ENCODE measurements around the gene IRF8.
"Not testable (repeated sequence)": the region's sequence is repeated elsewhere in the genome, so short reads cannot be mapped to it uniquely, and the experiment has no call there.

IRF8 gene

GRCh38 chr16:85894266-85894665 lies 4.7 kb upstream of the IRF8 start:
- DNase-seq (ENCODE audit: low spot score): no peak

GRCh38 chr16:85897382-85897781 lies 1.6 kb upstream of the IRF8 start:
- no peak for DNase-seq (ENCODE audit: low spot score)

- no peak for DNase-seq (ENCODE audit: low spot score)
Measured at GRCh38 chr16:85899444-85899843, 482 bp downstream of the IRF8 start.

- DNase-seq (ENCODE audit: low spot score): no peak
Measured at GRCh38 chr16:85900027-85900792, 1.2 kb downstream of the IRF8 start.

- DNase-seq (ENCODE audit: low spot score): no peak
Measured at GRCh38 chr16:85901110-85901509, 2.1 kb downstream of the IRF8 start.

- no peak for DNase-seq (ENCODE audit: low spot score)
Measured at GRCh38 chr16:85901773-85902365, 2.9 kb downstream of the IRF8 start.

- no peak for DNase-seq (ENCODE audit: low spot score)
Measured at GRCh38 chr16:85902366-85903155, 3.6 kb downstream of the IRF8 start.

- no peak for DNase-seq (ENCODE audit: low spot score)
Measured at GRCh38 chr16:85903559-85903958, 4.6 kb downstream of the IRF8 start.

- no peak for DNase-seq (ENCODE audit: low spot score)
Measured at GRCh38 chr16:85905110-85906095, 6.4 kb downstream of the IRF8 start.

GRCh38 chr16:85906349-85906748 lies 7.4 kb downstream of the IRF8 start:
- no peak for DNase-seq (ENCODE audit: low spot score)

GRCh38 chr16:85907231-85907630 lies 8.3 kb downstream of the IRF8 start:
- DNase-seq (ENCODE audit: low spot score): not testable (repeated sequence)

GRCh38 chr16:85908444-85908843 lies 9.5 kb downstream of the IRF8 start:
- DNase-seq (ENCODE audit: low spot score): no peak

GRCh38 chr16:85908889-85909589 lies 10.1 kb downstream of the IRF8 start:
- no peak for DNase-seq (ENCODE audit: low spot score)

- DNase-seq (ENCODE audit: low spot score): no peak
Measured at GRCh38 chr16:85909932-85910853, 11.2 kb downstream of the IRF8 start.

- no peak for DNase-seq (ENCODE audit: low spot score)
Measured at GRCh38 chr16:85910854-85911247, 11.9 kb downstream of the IRF8 start.

- DNase-seq (ENCODE audit: low spot score): no peak
Measured at GRCh38 chr16:85911251-85911930, 12.4 kb downstream of the IRF8 start.

- DNase-seq (ENCODE audit: low spot score): no peak
Measured at GRCh38 chr16:85912211-85912974, 13.4 kb downstream of the IRF8 start.

- DNase-seq (ENCODE audit: low spot score): no peak
Measured at GRCh38 chr16:85913141-85913601, 14.2 kb downstream of the IRF8 start.
